Tibial artery (tissue), 4 donors: ENCODE results near the gene C19orf33.

Experiments
- DNase-seq, 2 donors: peaks; one replicate each; pipeline ENCODE4 v3.0.0-alpha.2; 2019
- H3K27ac ChIP-seq, 2 donors: fragments of 200-600 bp; sonication (generic) in 1 of 2; 1 replicate in 1 of 2; 2 replicates in 1 of 2; pipeline ENCODE4 v1.5.1; 2018 to 2019; ENCODE audit warnings: mild to moderate bottlenecking in 1 of 2
- H3K27me3 ChIP-seq, 2 donors: fragments of 200-600 bp; sonication (generic) in 1 of 2; one replicate each; pipeline versions ENCODE4 v1.5.1 to v1.6.0; 2016 to 2019
- H3K36me3 ChIP-seq, 3 donors: fragments of 200-600 bp; sonication (generic) in 2 of 3; one replicate each; pipeline ENCODE4 v1.5.1; 2016 to 2019; ENCODE audit warnings: mild to moderate bottlenecking in 2 of 3
- H3K4me1 ChIP-seq, 4 donors: fragments of 200-600 bp; sonication (generic) in 2 of 4; 1 replicate in 3 of 4; 2 replicates in 1 of 4; pipeline ENCODE4 v1.5.1; 2016 to 2019
- H3K4me3 ChIP-seq, 2 donors: fragments of 200-600 bp; sonication (generic) in 1 of 2; 1 replicate in 1 of 2; 2 replicates in 1 of 2; pipeline ENCODE4 v1.5.1; 2018 to 2019; ENCODE audit warnings: mild to moderate bottlenecking in 2 of 2
- H3K9me3 ChIP-seq, 3 donors: fragments of 200-600 bp; sonication (generic) in 1 of 3; one replicate each; pipeline ENCODE4 v1.5.1; 2016 to 2019
- CTCF ChIP-seq, 2 experiments: fragments of 200-600 bp in 1 of 2; fragments of 450-650 bp in 1 of 2; IDR thresholded peaks; one replicate each; pipeline ENCODE4 v1.5.1; 2017 to 2019; ENCODE audit warnings: antibody characterized with exemption in 2 of 2, mild to moderate bottlenecking in 1 of 2, moderate library complexity in 1 of 2
- intact Hi-C: fragments of 100-400 bp; cut with DNase I; formaldehyde crosslinking; loops from one replicate; pipeline ENCODE4 v1.15.0; 2023; ENCODE audit warnings: low total_unique reads

C19orf33 gene

DNA sequence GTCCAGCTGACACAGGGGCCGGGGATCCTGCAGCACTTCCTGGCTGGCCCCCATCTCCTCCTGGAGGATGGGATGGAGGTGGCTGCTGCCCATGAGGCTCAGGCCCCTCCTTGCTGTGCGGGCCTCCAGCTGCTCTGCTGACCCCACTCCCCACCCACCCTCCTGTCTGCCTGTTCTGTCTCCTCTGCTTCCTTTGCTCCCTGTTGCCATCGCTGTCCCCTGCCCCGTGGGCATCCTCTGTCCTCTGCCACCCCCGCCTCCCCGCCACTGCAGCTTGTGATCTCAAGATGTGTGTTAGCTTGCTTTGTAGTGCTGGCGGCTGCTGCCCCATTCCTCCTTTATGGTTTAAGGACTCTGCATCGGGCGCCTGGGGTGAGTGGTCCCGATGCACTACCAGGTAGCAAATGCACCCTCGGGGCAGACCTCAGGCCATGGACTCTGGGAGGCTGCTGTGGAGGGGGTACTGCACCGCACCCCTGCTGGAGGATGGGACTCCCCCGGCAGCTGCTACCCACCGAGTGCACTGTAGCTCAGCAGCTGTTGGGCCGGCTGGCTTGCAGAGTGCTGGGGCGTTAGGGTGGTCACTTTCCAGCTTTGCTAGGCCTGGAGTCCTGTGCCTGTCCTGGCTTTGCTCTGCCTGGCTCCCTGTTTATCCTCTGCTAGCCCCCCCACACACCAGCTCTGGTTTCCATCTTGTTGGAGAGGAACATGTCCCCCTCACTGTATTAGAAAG, 15.8 kb upstream of the C19orf33 start:
- intact Hi-C loops = no loop called here
- TF ChIP-seq CTCF (IDR thresholded peaks at IDR 0.05) = no peak
- Histone ChIP-seq H3K27ac (no peak overlapping the region), H3K36me3 (peaks cover 7 to 54% (median 20%) of the 10 kb centered on the region in 3 donors), H3K4me3 (no peak overlapping the region), H3K9me3 (no peaks in the 10 kb centered on the region), H3K27me3 (no peaks in the 10 kb centered on the region), H3K4me1 (peaks cover 0 to 18% (median 0%) of the 10 kb centered on the region in 4 donors)
- no peak for DNase-seq

- DNase-seq = no peak
- intact Hi-C loops = no loop called here
These were observed 14.1 kb upstream of the C19orf33 start for GRCh38 chr19:38289955-38290354.

DNA sequence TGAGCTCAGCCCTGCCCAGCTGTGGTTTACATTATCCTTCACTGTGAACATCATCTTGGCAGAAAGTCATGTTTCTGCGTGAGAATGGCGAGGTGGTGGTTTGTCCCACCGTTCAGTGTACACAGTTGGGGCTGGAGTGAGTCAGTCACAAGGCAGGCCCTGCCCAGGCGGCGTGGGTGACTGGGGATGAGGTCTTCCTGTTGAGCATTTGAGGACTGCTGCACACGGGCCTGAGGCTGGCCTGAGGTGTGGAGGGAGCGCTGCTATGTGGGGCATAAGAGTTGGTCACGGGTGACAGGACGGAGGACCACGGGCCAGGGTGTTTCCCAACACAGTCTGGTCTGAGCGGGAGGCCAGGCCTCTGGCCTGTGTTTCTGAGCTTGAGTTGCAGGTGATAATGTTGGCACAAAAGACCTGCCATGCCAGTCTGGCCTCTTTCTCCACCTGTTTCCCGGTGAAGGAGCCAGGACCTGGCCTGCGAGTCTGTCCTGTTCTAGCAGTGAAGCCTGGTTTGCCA, 13.4 kb upstream of the C19orf33 start:
- peaks cover 7 to 50% (median 20%) of the 10 kb centered on the region in 3 donors for H3K36me3 ChIP-seq
- H3K4me3 ChIP-seq = no peak overlapping the region
- intact Hi-C loops = no loop called here
- DNase-seq = no peak
- no peaks in the 10 kb centered on the region for H3K27me3 ChIP-seq
- no peaks in the 10 kb centered on the region for H3K9me3 ChIP-seq
- H3K27ac ChIP-seq = no peak overlapping the region
- H3K4me1 ChIP-seq = peaks cover 0 to 18% (median 0%) of the 10 kb centered on the region in 4 donors
- no peak for TF ChIP-seq CTCF (IDR thresholded peaks at IDR 0.05)

More at GRCh38 chr19:38289955-38290354, 14.1 kb upstream of the C19orf33 start:
- H3K4me3 ChIP-seq = no peak overlapping the region
- H3K4me1 ChIP-seq = peaks cover 0 to 18% (median 0%) of the 10 kb centered on the region in 4 donors
- H3K27ac ChIP-seq = no peak overlapping the region
- no peaks in the 10 kb centered on the region for H3K9me3 ChIP-seq
- H3K36me3 ChIP-seq = peaks cover 7 to 56% (median 20%) of the 10 kb centered on the region in 3 donors
- no peaks in the 10 kb centered on the region for H3K27me3 ChIP-seq
- TF ChIP-seq CTCF (IDR thresholded peaks at IDR 0.05) = no peak

DNA sequence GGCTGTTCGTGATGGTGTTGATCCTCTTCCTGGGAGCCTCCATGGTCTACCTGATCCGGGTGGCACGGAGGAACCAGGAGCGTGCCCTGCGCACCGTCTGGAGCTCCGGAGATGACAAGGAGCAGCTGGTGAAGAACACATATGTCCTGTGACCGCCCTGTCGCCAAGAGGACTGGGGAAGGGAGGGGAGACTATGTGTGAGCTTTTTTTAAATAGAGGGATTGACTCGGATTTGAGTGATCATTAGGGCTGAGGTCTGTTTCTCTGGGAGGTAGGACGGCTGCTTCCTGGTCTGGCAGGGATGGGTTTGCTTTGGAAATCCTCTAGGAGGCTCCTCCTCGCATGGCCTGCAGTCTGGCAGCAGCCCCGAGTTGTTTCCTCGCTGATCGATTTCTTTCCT, 12.2 kb upstream of the C19orf33 start:
- H3K4me3 ChIP-seq = no peak overlapping the region
- TF ChIP-seq CTCF (IDR thresholded peaks at IDR 0.05) = no peak
- no peak overlapping the region for H3K27ac ChIP-seq
- intact Hi-C loops = no loop called here
- DNase-seq = no peak
- H3K4me1 ChIP-seq = peaks cover 0 to 18% (median 0%) of the 10 kb centered on the region in 4 donors
- H3K9me3 ChIP-seq = no peaks in the 10 kb centered on the region
- H3K36me3 ChIP-seq = peaks cover 7 to 50% (median 20%) of the 10 kb centered on the region in 3 donors
- no peaks in the 10 kb centered on the region for H3K27me3 ChIP-seq

DNA sequence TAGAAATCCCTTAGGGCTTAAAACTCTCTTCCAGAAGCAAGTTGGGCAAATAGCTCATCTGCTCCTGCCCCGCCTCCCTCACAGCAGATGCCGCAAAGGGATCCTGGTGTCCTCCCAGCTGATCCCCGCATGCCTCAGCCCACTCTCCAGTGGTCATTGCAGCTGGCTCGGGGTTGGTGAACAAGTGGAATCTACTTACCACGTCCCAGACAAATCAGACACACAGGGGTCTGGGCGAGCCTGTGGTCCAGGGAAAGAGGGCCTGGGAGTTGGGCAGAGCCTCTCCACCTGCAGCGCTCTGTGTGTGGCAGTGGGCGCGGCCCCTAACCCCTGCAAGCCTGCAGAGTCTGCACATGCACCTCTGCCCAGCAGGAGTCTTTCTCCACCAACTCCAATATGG, 10.8 kb upstream of the C19orf33 start:
- intact Hi-C loops = no loop called here
- no peak for TF ChIP-seq CTCF (IDR thresholded peaks at IDR 0.05)
- DNase-seq = no peak
- H3K9me3 ChIP-seq = no peaks in the 10 kb centered on the region
- H3K36me3 ChIP-seq = peaks cover 7 to 42% (median 20%) of the 10 kb centered on the region in 3 donors
- no peak overlapping the region for H3K4me3 ChIP-seq
- H3K27ac ChIP-seq = no peak overlapping the region
- H3K27me3 ChIP-seq = no peaks in the 10 kb centered on the region
- peaks cover 0 to 18% (median 0%) of the 10 kb centered on the region in 4 donors for H3K4me1 ChIP-seq
